ENCODE results near the gene TMBIM6.

Gene TMBIM6

GRCh38 chr12:49741882-49742620 lies 694 bp downstream of the TMBIM6 start:
- Histone ChIP-seq H3F3A (ENCODE audit: insufficient read depth) (no peaks in the 10 kb centered on the region), H3K79me2 (ENCODE audit: insufficient read depth, low read length) (peaks cover 56% of the 10 kb centered on the region), H2AFZ (ENCODE audit: low read depth, low read length, severe bottlenecking) (no peak overlapping the region), H3K27ac (ENCODE audit: low read depth, low read length) (peak overlapping the region; percentile 78), H3K27me3 (ENCODE audit: low read length) (no peaks in the 10 kb centered on the region), H3K4me2 (ENCODE audit: low read depth, low read length, poor library complexity, severe bottlenecking) (peak overlapping the region; percentile 92), H4K20me1 (ENCODE audit: low read depth, low read length) (peaks cover 30% of the 10 kb centered on the region), H3K9me2 (replicated peaks; ENCODE audit: insufficient read depth, low read length) (no peaks in the 10 kb centered on the region), H3K36me3 (ENCODE audit: low read length) (no peaks in the 10 kb centered on the region), H3K4me3 (ENCODE audit: insufficient read depth, low read length, poor library complexity, severe bottlenecking) (peak overlapping the region; percentile 79), H3K9me3 (ENCODE audit: insufficient read depth, low read length) (no peaks in the 10 kb centered on the region), H3K9ac (ENCODE audit: low read length) (peak overlapping the region; percentile 72)
- no peak for TF ChIP-seq EZH2phosphoT487 (conservative IDR thresholded peaks at IDR 0.05; ENCODE audit: low read length)

- H3K9me2 ChIP-seq (replicated peaks; ENCODE audit: insufficient read depth, low read length), result no peaks in the 10 kb centered on the region
- TF ChIP-seq CTCF (IDR thresholded peaks at IDR 0.05; ENCODE audit: insufficient read depth, low read length, poor library complexity, severe bottlenecking) (no peak), EZH2phosphoT487 (conservative IDR thresholded peaks at IDR 0.05; ENCODE audit: low read length) (no peak)
- H3K27ac ChIP-seq (ENCODE audit: low read depth, low read length), result no peak overlapping the region
- peak overlapping the region; percentile 92 for H3K4me2 ChIP-seq (ENCODE audit: low read depth, low read length, poor library complexity, severe bottlenecking)
- H3K36me3 ChIP-seq (ENCODE audit: low read length), result no peaks in the 10 kb centered on the region
- H3K9me3 ChIP-seq (ENCODE audit: insufficient read depth, low read length), result no peaks in the 10 kb centered on the region
- H2AFZ ChIP-seq (ENCODE audit: low read depth, low read length, severe bottlenecking), result no peak overlapping the region
- no peaks in the 10 kb centered on the region for H3F3A ChIP-seq (ENCODE audit: insufficient read depth)
- no peaks in the 10 kb centered on the region for H3K27me3 ChIP-seq (ENCODE audit: low read length)
- no peak overlapping the region for H3K9ac ChIP-seq (ENCODE audit: low read length)
- H4K20me1 ChIP-seq (ENCODE audit: low read depth, low read length), result peaks cover 30% of the 10 kb centered on the region
- H3K79me2 ChIP-seq (ENCODE audit: insufficient read depth, low read length), result peaks cover 80% of the 10 kb centered on the region
- no peak overlapping the region for H3K4me3 ChIP-seq (ENCODE audit: insufficient read depth, low read length, poor library complexity, severe bottlenecking)
Observed at GRCh38 chr12:49744363-49744885, 3.1 kb downstream of the TMBIM6 start.

GRCh38 chr12:49748306-49748705 lies 6.9 kb downstream of the TMBIM6 start:
- TF ChIP-seq EZH2phosphoT487 (conservative IDR thresholded peaks at IDR 0.05; ENCODE audit: low read length) (no peak), CTCF (IDR thresholded peaks at IDR 0.05; ENCODE audit: insufficient read depth, low read length, poor library complexity, severe bottlenecking) (no peak)
- Histone ChIP-seq H3K9ac (ENCODE audit: low read length) (no peak overlapping the region), H3K27ac (ENCODE audit: low read depth, low read length) (no peak overlapping the region), H3K9me3 (ENCODE audit: insufficient read depth, low read length) (no peaks in the 10 kb centered on the region), H3K36me3 (ENCODE audit: low read length) (peaks cover 10% of the 10 kb centered on the region; the same call in 1 of the 2 replicates), H3K4me3 (ENCODE audit: insufficient read depth, low read length, poor library complexity, severe bottlenecking) (no peak overlapping the region), H3F3A (ENCODE audit: insufficient read depth) (no peaks in the 10 kb centered on the region), H4K20me1 (ENCODE audit: low read depth, low read length) (peaks cover 39% of the 10 kb centered on the region), H2AFZ (ENCODE audit: low read depth, low read length, severe bottlenecking) (no peak overlapping the region), H3K27me3 (ENCODE audit: low read length) (no peaks in the 10 kb centered on the region), H3K79me2 (ENCODE audit: insufficient read depth, low read length) (peaks cover 100% of the 10 kb centered on the region), H3K4me2 (ENCODE audit: low read depth, low read length, poor library complexity, severe bottlenecking) (no peak overlapping the region), H3K9me2 (replicated peaks; ENCODE audit: insufficient read depth, low read length) (no peaks in the 10 kb centered on the region)

- Histone ChIP-seq H4K20me1 (ENCODE audit: low read depth, low read length) (peaks cover 34% of the 10 kb centered on the region), H3K27ac (ENCODE audit: low read depth, low read length) (no peak overlapping the region), H3K27me3 (ENCODE audit: low read length) (no peaks in the 10 kb centered on the region), H3K79me2 (ENCODE audit: insufficient read depth, low read length) (peaks cover 98% of the 10 kb centered on the region), H3K36me3 (ENCODE audit: low read length) (peaks cover 14% of the 10 kb centered on the region; the same call in 1 of the 2 replicates), H3K9ac (ENCODE audit: low read length) (no peak overlapping the region), H3K9me2 (replicated peaks; ENCODE audit: insufficient read depth, low read length) (no peaks in the 10 kb centered on the region), H3K9me3 (ENCODE audit: insufficient read depth, low read length) (no peaks in the 10 kb centered on the region), H3K4me2 (ENCODE audit: low read depth, low read length, poor library complexity, severe bottlenecking) (no peak overlapping the region), H3K4me3 (ENCODE audit: insufficient read depth, low read length, poor library complexity, severe bottlenecking) (no peak overlapping the region), H3F3A (ENCODE audit: insufficient read depth) (no peaks in the 10 kb centered on the region), H2AFZ (ENCODE audit: low read depth, low read length, severe bottlenecking) (no peak overlapping the region)
- TF ChIP-seq CTCF (IDR thresholded peaks at IDR 0.05; ENCODE audit: insufficient read depth, low read length, poor library complexity, severe bottlenecking) (no peak), EZH2phosphoT487 (conservative IDR thresholded peaks at IDR 0.05; ENCODE audit: low read length) (no peak)
Observed at GRCh38 chr12:49748800-49749199, 7.4 kb downstream of the TMBIM6 start.
